ENCODE data around the gene TBC1D26. TPM values are rescaled to one million over a fixed set of nuclear protein-coding genes. Genes with fewer than 3 reads are reported as not detected.
"Not testable (repeated sequence)": the region's sequence is repeated elsewhere in the genome, so short reads cannot be mapped to it uniquely, and the experiment has no call there.

Gene TBC1D26
- total and polyA plus RNA-seq, 2 experiments from 2014 or later, result 0.84 to 2.8 TPM

DNA sequence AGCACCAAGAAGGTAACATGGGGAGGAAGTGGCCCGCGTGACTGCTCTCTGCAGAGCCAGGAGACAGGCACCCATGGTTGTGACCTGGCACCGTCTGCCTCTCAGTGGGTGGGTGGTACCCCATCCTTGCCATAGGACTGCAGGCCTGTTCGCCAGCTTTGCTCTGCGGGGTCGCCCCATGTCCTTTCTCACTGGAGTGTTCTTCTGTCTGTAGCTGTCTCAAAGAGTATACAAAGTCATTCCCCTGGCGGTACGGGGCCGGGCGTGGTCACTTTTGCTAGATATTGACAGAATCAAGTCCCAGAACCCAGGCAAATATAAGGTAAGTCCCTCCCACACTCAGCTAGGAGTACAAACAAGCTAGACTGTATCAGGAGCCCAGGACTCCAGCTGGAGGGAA lies 6.0 kb downstream of the TBC1D26 start:
- ATAC-seq (no peak), DNase-seq (ENCODE audit: low spot score) (no peak)
- Histone ChIP-seq H3K4me3 (no peak overlapping the region), H2AFZ (no peak overlapping the region), H3F3A (replicated peaks; ENCODE audit: low read depth) (no peaks in the 10 kb centered on the region), H3K9me2 (ENCODE audit: insufficient read depth) (no peaks in the 10 kb centered on the region), H3K4me1 (ENCODE audit: insufficient read depth) (no peaks in the 10 kb centered on the region), H3K79me2 (replicated peaks; ENCODE audit: insufficient read depth) (no peaks in the 10 kb centered on the region), H3K36me3 (ENCODE audit: insufficient read depth) (no peaks in the 10 kb centered on the region), H3K4me2 (no peak overlapping the region), H3K27me3 (ENCODE audit: insufficient read depth) (no peaks in the 10 kb centered on the region), H3K27ac (ENCODE audit: low read depth) (no peak overlapping the region), H4K20me1 (replicated peaks; ENCODE audit: insufficient read depth) (no peaks in the 10 kb centered on the region)
- no peak overlapping the region for H3K4me3 Mint-ChIP-seq
- no peak overlapping the region for H3K27ac Mint-ChIP-seq
- no peaks in the 10 kb centered on the region for H3K36me3 Mint-ChIP-seq (ENCODE audit: low read depth)
- TF ChIP-seq STAT1 (IDR thresholded peaks at IDR 0.05; ENCODE audit: unreplicated experiment) (no peak), JUNB (IDR thresholded peaks at IDR 0.05; ENCODE audit: unreplicated experiment) (no peak), NANOG (IDR thresholded peaks at IDR 0.05; ENCODE audit: borderline replicate concordance) (no peak), EZH2 (IDR thresholded peaks at IDR 0.05; ENCODE audit: low read depth, unreplicated experiment) (no peak)
- TF ChIP-seq, protein P1, sequence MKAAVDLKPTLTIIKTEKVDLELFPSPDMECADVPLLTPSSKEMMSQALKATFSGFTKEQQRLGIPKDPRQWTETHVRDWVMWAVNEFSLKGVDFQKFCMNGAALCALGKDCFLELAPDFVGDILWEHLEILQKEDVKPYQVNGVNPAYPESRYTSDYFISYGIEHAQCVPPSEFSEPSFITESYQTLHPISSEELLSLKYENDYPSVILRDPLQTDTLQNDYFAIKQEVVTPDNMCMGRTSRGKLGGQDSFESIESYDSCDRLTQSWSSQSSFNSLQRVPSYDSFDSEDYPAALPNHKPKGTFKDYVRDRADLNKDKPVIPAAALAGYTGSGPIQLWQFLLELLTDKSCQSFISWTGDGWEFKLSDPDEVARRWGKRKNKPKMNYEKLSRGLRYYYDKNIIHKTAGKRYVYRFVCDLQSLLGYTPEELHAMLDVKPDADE (IDR thresholded peaks at IDR 0.05), result no peak
- TF ChIP-seq, protein P2, sequence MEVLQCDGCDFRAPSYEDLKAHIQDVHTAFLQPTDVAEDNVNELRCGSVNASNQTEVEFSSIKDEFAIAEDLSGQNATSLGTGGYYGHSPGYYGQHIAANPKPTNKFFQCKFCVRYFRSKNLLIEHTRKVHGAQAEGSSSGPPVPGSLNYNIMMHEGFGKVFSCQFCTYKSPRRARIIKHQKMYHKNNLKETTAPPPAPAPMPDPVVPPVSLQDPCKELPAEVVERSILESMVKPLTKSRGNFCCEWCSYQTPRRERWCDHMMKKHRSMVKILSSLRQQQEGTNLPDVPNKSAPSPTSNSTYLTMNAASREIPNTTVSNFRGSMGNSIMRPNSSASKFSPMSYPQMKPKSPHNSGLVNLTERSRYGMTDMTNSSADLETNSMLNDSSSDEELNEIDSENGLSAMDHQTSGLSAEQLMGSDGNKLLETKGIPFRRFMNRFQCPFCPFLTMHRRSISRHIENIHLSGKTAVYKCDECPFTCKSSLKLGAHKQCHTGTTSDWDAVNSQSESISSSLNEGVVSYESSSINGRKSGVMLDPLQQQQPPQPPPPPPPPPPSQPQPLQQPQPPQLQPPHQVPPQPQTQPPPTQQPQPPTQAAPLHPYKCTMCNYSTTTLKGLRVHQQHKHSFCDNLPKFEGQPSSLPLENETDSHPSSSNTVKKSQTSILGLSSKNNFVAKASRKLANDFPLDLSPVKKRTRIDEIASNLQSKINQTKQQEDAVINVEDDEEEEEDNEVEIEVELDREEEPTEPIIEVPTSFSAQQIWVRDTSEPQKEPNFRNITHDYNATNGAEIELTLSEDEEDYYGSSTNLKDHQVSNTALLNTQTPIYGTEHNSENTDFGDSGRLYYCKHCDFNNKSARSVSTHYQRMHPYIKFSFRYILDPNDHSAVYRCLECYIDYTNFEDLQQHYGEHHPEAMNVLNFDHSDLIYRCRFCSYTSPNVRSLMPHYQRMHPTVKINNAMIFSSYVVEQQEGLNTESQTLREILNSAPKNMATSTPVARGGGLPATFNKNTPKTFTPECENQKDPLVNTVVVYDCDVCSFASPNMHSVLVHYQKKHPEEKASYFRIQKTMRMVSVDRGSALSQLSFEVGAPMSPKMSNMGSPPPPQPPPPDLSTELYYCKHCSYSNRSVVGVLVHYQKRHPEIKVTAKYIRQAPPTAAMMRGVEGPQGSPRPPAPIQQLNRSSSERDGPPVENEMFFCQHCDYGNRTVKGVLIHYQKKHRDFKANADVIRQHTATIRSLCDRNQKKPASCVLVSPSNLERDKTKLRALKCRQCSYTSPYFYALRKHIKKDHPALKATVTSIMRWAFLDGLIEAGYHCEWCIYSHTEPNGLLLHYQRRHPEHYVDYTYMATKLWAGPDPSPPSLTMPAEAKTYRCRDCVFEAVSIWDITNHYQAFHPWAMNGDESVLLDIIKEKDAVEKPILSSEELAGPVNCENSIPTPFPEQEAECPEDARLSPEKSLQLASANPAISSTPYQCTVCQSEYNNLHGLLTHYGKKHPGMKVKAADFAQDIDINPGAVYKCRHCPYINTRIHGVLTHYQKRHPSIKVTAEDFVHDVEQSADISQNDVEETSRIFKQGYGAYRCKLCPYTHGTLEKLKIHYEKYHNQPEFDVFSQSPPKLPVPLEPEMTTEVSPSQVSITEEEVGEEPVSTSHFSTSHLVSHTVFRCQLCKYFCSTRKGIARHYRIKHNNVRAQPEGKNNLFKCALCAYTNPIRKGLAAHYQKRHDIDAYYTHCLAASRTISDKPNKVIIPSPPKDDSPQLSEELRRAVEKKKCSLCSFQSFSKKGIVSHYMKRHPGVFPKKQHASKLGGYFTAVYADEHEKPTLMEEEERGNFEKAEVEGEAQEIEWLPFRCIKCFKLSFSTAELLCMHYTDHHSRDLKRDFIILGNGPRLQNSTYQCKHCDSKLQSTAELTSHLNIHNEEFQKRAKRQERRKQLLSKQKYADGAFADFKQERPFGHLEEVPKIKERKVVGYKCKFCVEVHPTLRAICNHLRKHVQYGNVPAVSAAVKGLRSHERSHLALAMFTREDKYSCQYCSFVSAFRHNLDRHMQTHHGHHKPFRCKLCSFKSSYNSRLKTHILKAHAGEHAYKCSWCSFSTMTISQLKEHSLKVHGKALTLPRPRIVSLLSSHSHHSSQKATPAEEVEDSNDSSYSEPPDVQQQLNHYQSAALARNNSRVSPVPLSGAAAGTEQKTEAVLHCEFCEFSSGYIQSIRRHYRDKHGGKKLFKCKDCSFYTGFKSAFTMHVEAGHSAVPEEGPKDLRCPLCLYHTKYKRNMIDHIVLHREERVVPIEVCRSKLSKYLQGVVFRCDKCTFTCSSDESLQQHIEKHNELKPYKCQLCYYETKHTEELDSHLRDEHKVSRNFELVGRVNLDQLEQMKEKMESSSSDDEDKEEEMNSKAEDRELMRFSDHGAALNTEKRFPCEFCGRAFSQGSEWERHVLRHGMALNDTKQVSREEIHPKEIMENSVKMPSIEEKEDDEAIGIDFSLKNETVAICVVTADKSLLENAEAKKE (CRISPR knock-in tag; IDR thresholded peaks at IDR 0.05), result no peak
- peaks cover under 1% of the 10 kb centered on the region for H3K27me3 Mint-ChIP-seq (ENCODE audit: insufficient read depth, low read depth, poor library complexity)
- H3K4me1 Mint-ChIP-seq, result no peaks in the 10 kb centered on the region
- no peaks in the 10 kb centered on the region for H3K9me3 Mint-ChIP-seq

DNA sequence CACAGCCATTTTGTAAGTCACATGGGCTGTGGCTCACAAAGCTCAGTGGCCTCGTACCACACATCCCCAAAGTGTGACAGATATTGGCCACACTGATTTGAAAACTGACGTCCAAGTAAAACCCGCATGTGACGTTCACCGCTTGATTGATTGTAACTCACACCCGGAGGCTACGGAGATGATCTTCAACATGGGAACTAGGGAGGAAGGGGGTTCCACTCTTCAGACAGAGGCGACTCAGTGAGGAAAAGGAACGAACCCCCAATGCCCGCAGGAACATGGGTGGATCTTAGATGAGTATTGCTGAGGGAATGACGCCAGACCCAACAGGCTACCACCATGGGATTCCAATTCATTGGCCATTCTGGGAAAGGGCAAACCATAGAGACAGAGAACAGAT lies 7.2 kb downstream of the TBC1D26 start:
- not testable (repeated sequence) for H3K9me2 ChIP-seq (ENCODE audit: insufficient read depth); H3K27ac ChIP-seq (ENCODE audit: low read depth); H3K4me2 ChIP-seq; ATAC-seq; H3F3A ChIP-seq (replicated peaks; ENCODE audit: low read depth); H3K27ac Mint-ChIP-seq; H3K4me3 ChIP-seq; H3K27me3 ChIP-seq (ENCODE audit: insufficient read depth); H2AFZ ChIP-seq; H3K27me3 Mint-ChIP-seq (ENCODE audit: insufficient read depth, low read depth, poor library complexity); H3K79me2 ChIP-seq (replicated peaks; ENCODE audit: insufficient read depth); H3K4me1 Mint-ChIP-seq; H3K4me1 ChIP-seq (ENCODE audit: insufficient read depth); H3K4me3 Mint-ChIP-seq; H3K9me3 Mint-ChIP-seq; H3K36me3 ChIP-seq (ENCODE audit: insufficient read depth); H4K20me1 ChIP-seq (replicated peaks; ENCODE audit: insufficient read depth); DNase-seq (ENCODE audit: low spot score); H3K36me3 Mint-ChIP-seq (ENCODE audit: low read depth)

DNA sequence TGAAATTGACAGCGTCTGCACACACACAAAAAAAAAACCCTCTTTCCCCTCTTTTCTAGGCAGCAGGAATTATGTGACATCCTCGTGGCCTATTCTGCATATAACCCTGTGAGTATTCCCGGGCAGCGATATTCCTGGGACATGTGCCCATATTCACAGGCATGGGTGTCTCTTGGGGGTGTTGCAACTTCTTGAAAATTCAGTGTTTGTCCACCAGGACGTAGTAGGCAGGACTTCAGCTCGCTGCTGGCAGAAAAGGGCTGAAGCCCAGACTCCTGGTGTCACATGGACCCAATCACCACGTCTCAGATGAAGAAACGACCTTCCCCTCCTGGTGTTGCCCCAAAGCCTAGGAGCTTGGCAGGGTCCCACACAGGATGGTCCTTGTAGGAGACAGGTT lies 8.0 kb downstream of the TBC1D26 start:
- not testable (repeated sequence) for H3K27ac ChIP-seq (ENCODE audit: low read depth); H3F3A ChIP-seq (replicated peaks; ENCODE audit: low read depth); H3K27me3 Mint-ChIP-seq (ENCODE audit: insufficient read depth, low read depth, poor library complexity); DNase-seq (ENCODE audit: low spot score); H3K4me1 ChIP-seq (ENCODE audit: insufficient read depth); H3K9me2 ChIP-seq (ENCODE audit: insufficient read depth); H3K36me3 ChIP-seq (ENCODE audit: insufficient read depth); H2AFZ ChIP-seq; ATAC-seq; H4K20me1 ChIP-seq (replicated peaks; ENCODE audit: insufficient read depth); H3K79me2 ChIP-seq (replicated peaks; ENCODE audit: insufficient read depth); H3K4me3 ChIP-seq; H3K27me3 ChIP-seq (ENCODE audit: insufficient read depth); H3K9me3 Mint-ChIP-seq; H3K4me1 Mint-ChIP-seq; H3K4me2 ChIP-seq; H3K36me3 Mint-ChIP-seq (ENCODE audit: low read depth); H3K4me3 Mint-ChIP-seq; H3K27ac Mint-ChIP-seq
